ENCODE results near the gene STRADB.
A peak's percentile ranks its signal among the peaks of the same experiment; 100 is the strongest.
"Not testable (repeated sequence)": the region's sequence is repeated elsewhere in the genome, so short reads cannot be mapped to it uniquely, and the experiment has no call there.

STRADB gene

DNA sequence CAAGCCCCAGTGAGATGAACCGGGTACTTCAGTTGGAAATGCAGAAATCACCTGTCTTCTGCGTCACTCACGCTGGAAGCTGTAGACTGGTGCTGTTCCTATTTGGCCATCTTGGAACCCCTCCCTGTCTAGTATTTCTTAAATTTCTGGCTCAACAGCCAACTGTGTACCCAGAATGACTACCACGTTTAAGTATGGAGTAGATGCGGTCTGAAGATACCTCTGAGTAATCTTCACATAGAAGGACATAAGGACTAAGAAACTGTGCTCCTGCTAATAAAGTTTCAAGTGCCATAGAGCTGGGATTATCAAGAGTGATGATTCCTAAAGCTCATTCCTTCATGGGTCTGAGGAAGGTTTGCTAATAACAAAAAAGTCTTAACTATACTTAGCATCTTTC, 20.7 kb upstream of the STRADB start:
- no peak for DNase-seq

GRCh38 chr2:201432038-201432620, 19.4 kb upstream of the STRADB start:
- DNase-seq: peak; percentile 64

- DNase-seq: peak; percentile 6
These were observed 18.7 kb upstream of the STRADB start for GRCh38 chr2:201432621-201433393.

DNA sequence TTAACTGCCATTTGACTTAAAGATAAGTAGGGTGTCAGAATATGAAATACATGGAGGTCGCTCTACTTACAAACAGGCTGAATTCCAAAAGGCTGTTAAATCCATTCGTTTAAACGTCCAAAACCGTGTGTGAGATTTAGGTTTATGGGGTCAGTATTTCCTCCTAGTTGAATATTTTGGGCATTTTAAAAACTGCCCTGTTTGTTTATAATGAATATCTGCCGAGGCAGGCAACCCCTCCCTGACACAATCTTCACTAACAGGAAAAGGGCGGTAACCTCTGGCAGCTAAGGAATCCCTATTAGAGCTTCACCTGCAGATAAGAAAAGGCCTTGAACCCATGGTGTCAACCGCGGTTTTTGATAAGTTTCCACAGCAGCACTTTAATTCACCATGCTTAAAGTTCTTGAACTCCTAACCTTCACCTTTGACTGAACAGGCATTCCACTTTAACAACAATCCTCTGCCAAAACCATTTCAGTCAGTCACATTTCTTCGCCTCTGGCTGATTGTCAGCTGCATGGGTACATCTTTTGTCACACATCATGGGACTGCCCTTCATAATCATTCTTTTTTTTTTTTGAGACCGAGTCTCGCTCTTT, 18.0 kb upstream of the STRADB start:
- no peak for DNase-seq

GRCh38 chr2:201436141-201436540, 15.4 kb upstream of the STRADB start:
- DNase-seq: no peak

DNA sequence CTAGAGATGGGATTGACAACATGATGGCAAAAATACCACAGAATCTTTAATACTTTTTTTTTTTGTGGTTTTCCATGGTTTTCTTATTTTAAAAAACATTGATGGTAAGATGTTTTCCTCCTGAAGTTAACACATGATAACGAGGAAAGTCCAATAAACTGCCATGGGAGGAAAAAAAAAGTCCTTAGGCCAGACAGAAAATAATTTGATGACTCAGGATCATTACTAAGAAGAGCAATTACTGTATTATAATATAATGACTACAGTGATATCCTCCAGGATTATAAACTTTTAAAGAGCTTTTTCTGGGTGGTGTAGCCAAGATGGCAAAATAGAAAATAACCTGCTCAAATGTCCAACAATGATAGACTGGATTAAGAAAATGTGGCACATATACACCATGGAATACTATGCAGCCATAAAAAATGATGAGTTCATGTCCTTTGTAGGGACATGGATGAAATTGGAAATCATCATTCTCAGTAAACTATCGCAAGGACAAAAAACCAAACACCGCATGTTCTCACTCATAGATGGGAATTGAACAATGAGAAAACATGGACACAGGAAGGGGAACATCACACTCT, 12.1 kb upstream of the STRADB start:
- not testable (repeated sequence) for DNase-seq

- DNase-seq: no peak
These were observed 11.4 kb upstream of the STRADB start for GRCh38 chr2:201440182-201440581.

DNA sequence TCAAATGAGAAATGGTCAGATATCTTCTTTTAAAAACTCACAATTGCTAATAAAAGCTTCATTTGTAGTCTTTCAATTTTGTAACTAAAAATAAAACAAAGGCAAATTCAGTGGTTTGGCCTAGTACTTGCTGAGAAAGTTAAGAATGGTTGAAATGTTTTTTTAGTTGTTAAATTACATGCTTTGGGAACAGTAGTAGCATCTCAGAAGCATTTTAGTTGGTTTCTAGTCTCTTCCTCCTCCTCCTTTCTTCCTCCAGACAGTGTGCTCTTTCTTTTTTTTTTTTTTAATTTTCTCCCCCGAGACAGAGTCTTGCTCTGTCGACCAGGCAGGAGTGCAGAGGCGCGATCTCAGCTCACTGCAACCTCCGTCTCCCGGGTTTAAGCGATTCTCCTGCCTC, 10.1 kb upstream of the STRADB start:
- no peak for DNase-seq

DNA sequence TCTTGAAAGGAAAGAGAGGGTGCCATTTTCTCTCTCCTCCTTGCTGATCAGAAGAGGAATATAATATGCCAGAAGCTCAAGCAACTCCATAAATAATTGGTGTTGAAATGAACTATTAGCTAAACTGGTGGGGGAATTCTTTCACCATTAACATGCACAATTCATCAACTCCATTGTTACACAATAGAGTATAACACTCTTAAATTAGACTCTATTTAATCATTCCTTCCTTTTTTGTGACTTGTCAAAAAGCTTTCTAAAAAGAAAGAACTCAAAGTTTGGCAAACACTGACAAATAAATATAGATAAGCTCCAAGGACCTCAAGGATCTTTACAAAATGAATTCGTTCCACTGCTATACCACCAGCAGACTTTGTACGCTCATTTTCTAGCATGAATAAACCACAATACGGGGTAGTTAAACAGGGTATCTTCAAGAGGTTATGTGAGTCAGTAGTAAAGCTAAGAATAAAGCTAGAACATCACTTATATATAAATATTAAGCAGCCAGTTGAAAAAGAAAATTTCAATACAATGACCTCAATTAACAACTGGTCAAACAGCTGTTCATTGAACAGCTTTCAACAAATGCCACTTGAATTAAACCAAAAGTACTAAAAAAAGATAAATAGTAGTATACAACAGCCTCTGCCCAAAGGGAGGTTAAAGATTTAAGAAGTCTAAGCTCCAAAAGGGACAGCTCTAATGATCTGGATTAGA, 6.6 kb upstream of the STRADB start:
- DNase-seq: peak; percentile 25

- no peak for DNase-seq
These were observed 4.5 kb upstream of the STRADB start for GRCh38 chr2:201447086-201447485.

- no peak for DNase-seq
These were observed 3.5 kb upstream of the STRADB start for GRCh38 chr2:201448061-201448460.

GRCh38 chr2:201448701-201449100, 2.8 kb upstream of the STRADB start:
- DNase-seq: no peak

DNA sequence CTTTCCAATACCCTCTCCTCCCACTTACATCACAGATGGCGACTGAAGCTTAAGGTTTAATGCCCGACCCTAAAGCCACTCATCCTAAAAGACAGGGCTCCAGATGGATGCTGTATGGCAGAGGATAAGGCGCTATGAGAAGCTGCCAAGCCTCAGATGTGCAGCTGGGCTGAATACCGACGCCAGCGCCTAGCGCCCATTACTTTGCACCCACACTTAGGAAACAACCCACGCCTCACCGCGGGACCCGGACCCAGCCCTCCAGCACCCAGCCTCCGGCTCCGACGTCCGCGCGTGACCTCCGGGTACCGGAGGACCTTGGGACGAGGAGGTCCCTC, 617 bp upstream of the STRADB start:
- DNase-seq: no peak

GRCh38 chr2:201452058-201452921, 750 bp downstream of the STRADB start:
- no peak for DNase-seq

- DNase-seq: no peak
These were observed 1.5 kb downstream of the STRADB start for GRCh38 chr2:201452922-201453643.

DNA sequence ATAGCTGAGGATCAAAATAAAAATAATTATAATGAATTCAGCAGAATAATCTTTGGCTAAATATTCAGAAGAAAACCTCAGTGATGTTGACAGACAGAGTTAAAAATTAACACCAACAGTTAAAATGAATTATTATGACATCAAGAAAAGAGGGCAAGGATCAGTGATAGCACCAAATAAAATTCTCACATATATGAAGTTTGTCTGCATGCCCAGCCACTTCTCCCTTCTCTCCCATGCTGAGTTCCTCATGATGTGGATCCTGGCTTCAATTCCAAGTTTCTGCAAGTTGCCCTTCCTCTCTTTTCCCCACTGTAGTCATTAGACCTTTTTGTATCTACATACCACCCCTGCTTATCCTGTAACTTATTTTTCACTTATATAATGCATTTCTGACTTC, 6.8 kb downstream of the STRADB start:
- DNase-seq: no peak

DNA sequence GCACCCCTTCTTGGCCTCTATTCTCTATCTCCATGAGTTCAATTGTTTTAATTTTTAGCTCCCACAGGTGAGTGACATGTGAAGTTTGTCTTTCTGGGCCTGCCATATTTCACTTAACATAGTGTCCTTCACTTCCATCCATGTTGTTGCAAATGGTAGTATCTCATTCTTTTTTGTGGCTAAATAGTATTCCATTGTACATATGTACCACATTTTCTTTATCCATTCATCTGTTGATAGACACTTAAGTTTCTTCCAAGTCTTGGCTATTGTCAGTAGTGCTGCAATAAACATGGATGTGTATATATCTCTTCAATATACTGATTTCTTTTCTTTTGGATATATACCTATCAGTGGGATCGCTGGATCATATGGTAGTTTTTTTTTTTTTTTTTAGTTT, 9.0 kb downstream of the STRADB start:
- DNase-seq: no peak

GRCh38 chr2:201464547-201464946, 13.0 kb downstream of the STRADB start:
- no peak for DNase-seq

DNA sequence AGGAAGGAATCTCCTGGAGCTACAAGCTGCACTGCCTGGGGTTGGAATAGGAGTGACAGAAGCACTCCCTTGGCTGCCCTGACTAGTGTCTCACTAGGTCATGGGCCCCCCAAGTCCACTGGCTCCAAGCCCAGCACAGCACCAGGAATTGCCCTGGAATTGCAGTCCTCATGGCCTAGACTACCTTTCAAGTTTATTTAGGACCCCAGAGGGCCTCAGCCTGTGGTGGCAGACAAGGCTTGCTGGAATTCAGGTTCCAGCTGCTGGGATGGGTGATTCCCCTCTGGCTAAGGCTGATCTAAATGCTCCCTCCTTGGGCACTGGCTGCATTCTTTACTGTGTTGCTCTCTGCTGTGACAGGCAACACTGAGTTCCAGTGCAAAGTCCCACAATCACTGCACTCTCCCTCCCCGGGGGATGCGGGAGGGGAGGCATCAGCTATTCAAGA, 14.0 kb downstream of the STRADB start:
- DNase-seq: no peak

DNA sequence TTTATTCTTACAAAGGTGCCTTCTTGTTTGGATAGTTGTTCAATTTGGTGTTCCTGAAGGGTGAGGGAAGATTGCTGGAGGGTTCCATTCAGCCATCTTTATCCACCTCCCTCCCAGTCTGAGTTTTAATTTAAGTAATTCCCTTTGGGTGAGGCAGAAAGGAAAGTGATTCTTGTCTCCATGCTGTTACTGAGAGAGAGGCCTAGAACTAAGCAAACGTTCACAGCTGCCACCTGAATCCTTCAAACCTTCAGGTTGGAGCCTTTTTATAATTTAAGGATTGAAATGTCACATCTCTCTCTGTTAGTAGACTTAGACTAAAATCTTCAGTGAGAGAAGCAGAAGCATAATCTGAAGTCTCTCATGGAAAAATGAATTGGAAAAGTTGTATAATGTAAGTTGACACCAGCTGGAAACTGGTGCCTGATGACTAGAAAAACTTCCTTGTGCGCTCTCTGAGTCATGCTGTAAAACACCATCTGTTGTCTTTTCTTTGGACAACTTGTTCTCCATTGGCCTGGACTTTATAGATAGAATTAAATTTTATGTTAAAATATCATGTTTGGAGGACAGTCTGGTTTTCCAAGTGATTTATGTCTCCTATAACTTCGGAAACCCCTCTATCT, 14.6 kb downstream of the STRADB start:
- no peak for DNase-seq

GRCh38 chr2:201467666-201468065, 16.1 kb downstream of the STRADB start:
- no peak for DNase-seq

Data from suppressor macrophage treated with lipopolysaccharide for 4 hours (primary cell).